ENCODE data around the gene CDC42BPG. TPM values are rescaled to one million over a fixed set of nuclear protein-coding genes. Genes with fewer than 3 reads are reported as not detected.

The CDC42BPG gene
- total RNA-seq, 1 experiment from 2014 or later, result 26.5 TPM

GRCh38 chr11:64875369-64876228, 31.1 kb upstream of the CDC42BPG start:
- H3K9me3 Mint-ChIP-seq (ENCODE audit: low read depth, unreplicated experiment), result no peaks in the 10 kb centered on the region
- TF ChIP-seq CTCF (IDR thresholded peaks at IDR 0.05; ENCODE audit: unreplicated experiment), result no peak
- intact Hi-C loops (cut with micrococcal nuclease; ENCODE audit: unreplicated experiment), result loop anchor here (1.0 kb wide), 1 partner anchor 7 kb away; no protein-coding TSS in a partner anchor
- CTCF ChIA-PET, result interaction anchor here (1.4 to 3.6 kb wide), 4 partner anchors 13 to 28 kb away, joined by 3 to 19 read pairs (median 8); no protein-coding TSS in a partner anchor
- H3K4me1 Mint-ChIP-seq (ENCODE audit: low read depth, unreplicated experiment), result peaks cover 48% of the 10 kb centered on the region
- H3K36me3 Mint-ChIP-seq (ENCODE audit: insufficient read depth, unreplicated experiment), result peaks cover 84% of the 10 kb centered on the region
- DNase-seq, result no peak
- H3K27me3 Mint-ChIP-seq (ENCODE audit: unreplicated experiment), result no peaks in the 10 kb centered on the region
- peak overlapping the region; percentile 98 for H3K4me3 Mint-ChIP-seq (ENCODE audit: low read depth, unreplicated experiment)
- H3K27ac Mint-ChIP-seq (ENCODE audit: unreplicated experiment), result peak overlapping the region; percentile 93
- no TSS peak for BruUV-seq (replicated peaks)

- Mint-ChIP-seq H3K36me3 (ENCODE audit: insufficient read depth, unreplicated experiment) (peaks cover 82% of the 10 kb centered on the region), H3K27ac (ENCODE audit: unreplicated experiment) (no peak overlapping the region), H3K27me3 (ENCODE audit: unreplicated experiment) (no peaks in the 10 kb centered on the region), H3K4me1 (ENCODE audit: low read depth, unreplicated experiment) (peaks cover 53% of the 10 kb centered on the region), H3K9me3 (ENCODE audit: low read depth, unreplicated experiment) (no peaks in the 10 kb centered on the region), H3K4me3 (ENCODE audit: low read depth, unreplicated experiment) (peak overlapping the region; percentile 98)
- TF ChIP-seq CTCF (IDR thresholded peaks at IDR 0.05; ENCODE audit: unreplicated experiment), result no peak
- CTCF ChIA-PET, result interaction anchor here (0.7 to 1.4 kb wide), 3 partner anchors 14 to 91 kb away, joined by 3 to 6 read pairs (median 4); no protein-coding TSS in a partner anchor
- BruUV-seq (replicated peaks), result no TSS peak
- intact Hi-C loops (cut with micrococcal nuclease; ENCODE audit: unreplicated experiment), result no loop called here
- DNase-seq, result no peak
These were observed 30.1 kb upstream of the CDC42BPG start for GRCh38 chr11:64874308-64875240.

- Mint-ChIP-seq H3K4me1 (ENCODE audit: low read depth, unreplicated experiment) (peaks cover 66% of the 10 kb centered on the region), H3K4me3 (ENCODE audit: low read depth, unreplicated experiment) (peak overlapping the region; percentile 4), H3K36me3 (ENCODE audit: insufficient read depth, unreplicated experiment) (peaks cover 79% of the 10 kb centered on the region), H3K27ac (ENCODE audit: unreplicated experiment) (no peak overlapping the region), H3K9me3 (ENCODE audit: low read depth, unreplicated experiment) (no peaks in the 10 kb centered on the region), H3K27me3 (ENCODE audit: unreplicated experiment) (no peaks in the 10 kb centered on the region)
- intact Hi-C loops (cut with micrococcal nuclease; ENCODE audit: unreplicated experiment), result no loop called here
- TF ChIP-seq CTCF (IDR thresholded peaks at IDR 0.05; ENCODE audit: unreplicated experiment), result no peak
- DNase-seq, result no peak
- BruUV-seq (replicated peaks), result no TSS peak
- CTCF ChIA-PET, result interaction anchor here (0.6 to 1.1 kb wide), 2 partner anchors 15 to 191 kb away, joined by 4 to 5 read pairs; no protein-coding TSS in a partner anchor
These were observed 28.5 kb upstream of the CDC42BPG start for GRCh38 chr11:64872790-64873488.

DNA sequence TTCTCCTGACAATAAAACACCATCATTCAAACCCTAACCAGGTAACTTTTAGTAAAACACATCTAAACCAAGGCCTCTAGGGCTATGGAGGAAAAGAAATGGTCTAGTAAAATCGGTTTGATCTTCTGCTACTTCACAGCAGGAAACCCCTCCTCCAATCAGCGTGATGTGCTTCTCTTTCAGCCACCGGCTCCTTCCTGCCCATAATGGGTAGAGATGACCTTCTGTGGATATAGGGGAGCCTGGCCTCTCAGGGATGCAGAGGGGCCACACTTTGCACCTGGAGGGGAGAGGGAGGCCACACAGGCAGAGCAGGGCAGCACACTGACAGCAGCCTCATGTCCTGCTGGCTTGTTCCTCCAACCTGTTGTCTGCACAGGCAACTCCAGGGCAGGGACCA, 27.0 kb upstream of the CDC42BPG start:
- peak overlapping the region; percentile 54 for H3K4me3 Mint-ChIP-seq (ENCODE audit: low read depth, unreplicated experiment)
- BruUV-seq (replicated peaks), result no TSS peak
- CTCF ChIA-PET, result no interaction called here
- H3K4me1 Mint-ChIP-seq (ENCODE audit: low read depth, unreplicated experiment), result peaks cover 68% of the 10 kb centered on the region
- intact Hi-C loops (cut with micrococcal nuclease; ENCODE audit: unreplicated experiment), result no loop called here
- H3K27me3 Mint-ChIP-seq (ENCODE audit: unreplicated experiment), result no peaks in the 10 kb centered on the region
- no peak for DNase-seq
- H3K27ac Mint-ChIP-seq (ENCODE audit: unreplicated experiment), result no peak overlapping the region
- H3K36me3 Mint-ChIP-seq (ENCODE audit: insufficient read depth, unreplicated experiment), result peaks cover 73% of the 10 kb centered on the region
- no peak for TF ChIP-seq CTCF (IDR thresholded peaks at IDR 0.05; ENCODE audit: unreplicated experiment)
- H3K9me3 Mint-ChIP-seq (ENCODE audit: low read depth, unreplicated experiment), result no peaks in the 10 kb centered on the region
